GM13977 (cell line): Measurements from ENCODE around the gene ARL16.

Experiments used
- DNase-seq: peaks from one replicate; pipeline ENCODE4 v3.0.0; 2012; ENCODE audit warnings: low spot score
- CTCF ChIP-seq: IDR thresholded peaks from 2 replicates; pipeline ENCODE4 v1.5.1; 2012; ENCODE audit warnings: mild to moderate bottlenecking, control low read depth; ENCODE audit not compliant: insufficient read depth; ENCODE audit errors: extremely low read depth, missing control alignments
- in situ Hi-C: fragments of 300-500 bp; cut with MboI; formaldehyde crosslinking; loops from one replicate; pipeline ENCODE4 v1.12.0; 2022; ENCODE audit warnings: low sequenced_read_pairs, low pct_unique_long_range_greater_than_20kb, mixed read lengths, inconsistent platforms; ENCODE audit not compliant: unreplicated experiment

The ARL16 gene

GRCh38 chr17:81673561-81674258 lies 9.9 kb downstream of the ARL16 start:
- DNase-seq = no peak
- in situ Hi-C loops = no loop called here
- TF ChIP-seq CTCF = no peak

- DNase-seq = no peak
- in situ Hi-C loops = no loop called here
- TF ChIP-seq CTCF = no peak
Observed at GRCh38 chr17:81672954-81673353, 10.6 kb downstream of the ARL16 start.

- in situ Hi-C loops = no loop called here
- no peak for TF ChIP-seq CTCF
- DNase-seq = no peak
Observed at GRCh38 chr17:81672504-81672903, 11.1 kb downstream of the ARL16 start.

GRCh38 chr17:81667754-81668153 lies 15.8 kb downstream of the ARL16 start:
- no peak for DNase-seq
- no peak for TF ChIP-seq CTCF
- in situ Hi-C loops = no loop called here

GRCh38 chr17:81666342-81667191 lies 17.0 kb downstream of the ARL16 start, which contains the start of the genes CCDC137 and OXLD1:
Gene CCDC137 (plus strand): TSS chr17:81666737. CDS start chr17:81666767, 30 bp downstream.
Gene OXLD1 (minus strand): TSS chr17:81666605. CDS start chr17:81666577, 28 bp downstream.
- in situ Hi-C loops = no loop called here
- peak; percentile 99 for DNase-seq
- no peak for TF ChIP-seq CTCF

- in situ Hi-C loops = no loop called here
- TF ChIP-seq CTCF = no peak
- no peak for DNase-seq
Observed at GRCh38 chr17:81666092-81666341, 17.6 kb downstream of the ARL16 start.
